Measurements from ENCODE around the gene FAM151A.

FAM151A gene

GRCh38 chr1:54604051-54604450, 19.3 kb downstream of the FAM151A start:
- DNase-seq (ENCODE audit: low spot score): no peak

- no peak for DNase-seq (ENCODE audit: low spot score)
Measured at GRCh38 chr1:54603241-54603640, 20.1 kb downstream of the FAM151A start.

GRCh38 chr1:54602554-54602953, 20.8 kb downstream of the FAM151A start:
- DNase-seq (ENCODE audit: low spot score): no peak

GRCh38 chr1:54601730-54602129, 21.6 kb downstream of the FAM151A start:
- no peak for DNase-seq (ENCODE audit: low spot score)

- DNase-seq (ENCODE audit: low spot score): no peak
Measured at GRCh38 chr1:54600947-54601721, 22.2 kb downstream of the FAM151A start.

GRCh38 chr1:54599211-54599823, 24.0 kb downstream of the FAM151A start:
- no peak for DNase-seq (ENCODE audit: low spot score)

GRCh38 chr1:54597455-54598030, 25.8 kb downstream of the FAM151A start:
- DNase-seq (ENCODE audit: low spot score): no peak

- DNase-seq (ENCODE audit: low spot score): no peak
Measured at GRCh38 chr1:54596756-54597155, 26.6 kb downstream of the FAM151A start.

- no peak for DNase-seq (ENCODE audit: low spot score)
Measured at GRCh38 chr1:54595956-54596498, 27.3 kb downstream of the FAM151A start.

- no peak for DNase-seq (ENCODE audit: low spot score)
Measured at GRCh38 chr1:54594463-54594862, 28.9 kb downstream of the FAM151A start.

- no peak for DNase-seq (ENCODE audit: low spot score)
Measured at GRCh38 chr1:54593571-54594160, 29.7 kb downstream of the FAM151A start.

- DNase-seq (ENCODE audit: low spot score): no peak
Measured at GRCh38 chr1:54591127-54591756, 32.1 kb downstream of the FAM151A start.

- DNase-seq (ENCODE audit: low spot score): no peak
Measured at GRCh38 chr1:54588377-54588776, 34.9 kb downstream of the FAM151A start.

GRCh38 chr1:54585181-54586066, 37.9 kb downstream of the FAM151A start:
- DNase-seq (ENCODE audit: low spot score): no peak

GRCh38 chr1:54584575-54584974, 38.8 kb downstream of the FAM151A start:
- DNase-seq (ENCODE audit: low spot score): no peak

GRCh38 chr1:54583871-54584270, 39.5 kb downstream of the FAM151A start:
- DNase-seq (ENCODE audit: low spot score): no peak

GRCh38 chr1:54583307-54583686, 40.0 kb downstream of the FAM151A start:
- no peak for DNase-seq (ENCODE audit: low spot score)

GRCh38 chr1:54582566-54583306, 40.6 kb downstream of the FAM151A start:
- DNase-seq (ENCODE audit: low spot score): no peak

GRCh38 chr1:54581621-54582035, 41.7 kb downstream of the FAM151A start:
- peak; percentile 76 for DNase-seq (ENCODE audit: low spot score)

- DNase-seq (ENCODE audit: low spot score): no peak
Measured at GRCh38 chr1:54580856-54581550, 42.3 kb downstream of the FAM151A start.
